Endothelial cell of umbilical vein (primary cell): ENCODE results near the gene CXCR3. TPM values are rescaled to one million over a fixed set of nuclear protein-coding genes. Genes with fewer than 3 reads are reported as not detected.

Source experiments
- BruUV-seq: library from RNA; stranded (reverse); fragments of 400-500 nt; replicated peaks from 2 replicates; lab custom pipeline; 2021; lab: Mats Ljungman, UMichigan
- CTCF ChIA-PET: fragments of 300-600, 350-600 bp; sonication (Branson Sonifier 250); formaldehyde crosslinking; loops from one replicate; lab custom pipeline; 2021; ENCODE audit warnings: antibody characterized with exemption, inconsistent platforms; lab: Charles Lee
- POLR2A ChIA-PET: fragments of 300-600, 350-600 bp; sonication (Branson Sonifier 250); formaldehyde crosslinking; loops from one replicate; lab custom pipeline; 2021; ENCODE audit warnings: antibody characterized with exemption, inconsistent platforms; lab: Charles Lee
- DNase-seq: peaks from one replicate; pipeline ENCODE4 v3.0.0-alpha.2; 2011; ENCODE audit warnings: low read depth, low spot score
- FAIRE-seq: peaks from 2 replicates; lab custom pipeline; 2011; peaks lifted over from hg19 to GRCh38; lab: Jason Lieb, UNC
- H2AFZ ChIP-seq: 2 replicates; pipeline ENCODE4 v1.6.0; 2012; ENCODE audit warnings: low read depth, low read length, control low read depth, inconsistent platforms
- H3K27ac ChIP-seq: 2 replicates; pipeline ENCODE4 v1.5.1; 2011; ENCODE audit warnings: low read depth, mild to moderate bottlenecking, control low read depth, low read length, moderate library complexity; ENCODE audit not compliant: insufficient read depth
- H3K27me3 ChIP-seq, 2 experiments: 2 replicates each; pipeline versions ENCODE4 v1.6.0 to v1.6.1; 2011; ENCODE audit warnings: low read length in 2 of 2, mixed read lengths in 1 of 2; ENCODE audit not compliant: control insufficient read depth in 2 of 2, insufficient read depth in 2 of 2
- H3K36me3 ChIP-seq, 2 experiments: 2 replicates in 1 of 2; 3 replicates in 1 of 2; pipeline ENCODE4 v1.5.1; 2011; ENCODE audit warnings: low read length in 2 of 2, mild to moderate bottlenecking in 1 of 2, moderate library complexity in 1 of 2; ENCODE audit not compliant: control insufficient read depth in 2 of 2, insufficient read depth in 2 of 2; ENCODE audit errors: extremely low read depth in 1 of 2
- H3K4me1 ChIP-seq: 3 replicates; pipeline ENCODE4 v1.5.1; 2011; ENCODE audit warnings: mild to moderate bottlenecking, low read length; ENCODE audit not compliant: control insufficient read depth, insufficient read depth; ENCODE audit errors: extremely low read depth
- H3K4me2 ChIP-seq: 2 replicates; pipeline ENCODE4 v1.6.1; 2011; ENCODE audit warnings: low read length, control low read depth, mixed read lengths; ENCODE audit not compliant: insufficient read depth
- H3K4me3 ChIP-seq, 3 experiments: fragments of 200-600 bp in 1 of 3; sonication (generic), shearing (Covaris generic) in 1 of 3; replicated peaks in 1 of 3; 2 replicates each; pipeline ENCODE4 v1.5.1; 2011 to 2016; ENCODE audit warnings: control low read depth in 3 of 3, low read length in 3 of 3, mild to moderate bottlenecking in 2 of 3, inconsistent platforms in 1 of 3, low read depth in 1 of 3, moderate library complexity in 1 of 3; ENCODE audit not compliant: insufficient read depth in 1 of 3
- H3K79me2 ChIP-seq: 2 replicates; pipeline ENCODE4 v1.6.0; 2012; ENCODE audit warnings: low read length, inconsistent platforms; ENCODE audit not compliant: control insufficient read depth, insufficient read depth
- H3K9ac ChIP-seq: replicated peaks from 2 replicates; pipeline ENCODE3; 2011; ENCODE audit warnings: low read length, control low read depth; ENCODE audit not compliant: insufficient read depth; ENCODE audit errors: extremely low read depth
- H3K9me1 ChIP-seq: replicated peaks from 3 replicates; pipeline ENCODE4 v1.6.0; 2011; ENCODE audit warnings: mild to moderate bottlenecking, low read length; ENCODE audit not compliant: control insufficient read depth, insufficient read depth; ENCODE audit errors: extremely low read depth
- H3K9me3 ChIP-seq: replicated peaks from 2 replicates; pipeline ENCODE4 v1.5.1; 2012; ENCODE audit warnings: low read length, inconsistent platforms; ENCODE audit not compliant: control insufficient read depth, insufficient read depth
- H4K20me1 ChIP-seq: replicated peaks from 2 replicates; pipeline ENCODE3; 2011; ENCODE audit warnings: mild to moderate bottlenecking, low read length; ENCODE audit not compliant: control insufficient read depth, insufficient read depth; ENCODE audit errors: extremely low read depth
- EZH2 ChIP-seq: IDR thresholded peaks from 2 replicates; pipeline ENCODE4 v1.6.1; 2012; ENCODE audit warnings: borderline replicate concordance, low read depth, mild to moderate bottlenecking, moderate library complexity, low read length, inconsistent platforms; ENCODE audit not compliant: severe bottlenecking
- FOS ChIP-seq: IDR thresholded peaks from 2 replicates; pipeline ENCODE4 v1.6.1; 2011; ENCODE audit warnings: mild to moderate bottlenecking, low read length, moderate library complexity, borderline replicate concordance; ENCODE audit not compliant: insufficient read depth
- GATA2 ChIP-seq: IDR thresholded peaks from 2 replicates; pipeline ENCODE4 v1.7.0; 2011; ENCODE audit warnings: low read depth, mild to moderate bottlenecking, moderate library complexity, mixed read lengths, low read length; ENCODE audit not compliant: insufficient read length, insufficient read depth
- JUN ChIP-seq: IDR thresholded peaks from 2 replicates; pipeline ENCODE4 v1.6.1; 2011; ENCODE audit warnings: borderline replicate concordance, low read depth; ENCODE audit not compliant: insufficient read length, insufficient read depth
- MYC ChIP-seq: IDR thresholded peaks from one replicate; pipeline ENCODE4 v1.6.1; 2011; ENCODE audit warnings: mild to moderate bottlenecking, low read depth, low read length
- POLR2A ChIP-seq: IDR thresholded peaks from 2 replicates; pipeline ENCODE4 v1.6.1; 2012; ENCODE audit warnings: low read depth, mild to moderate bottlenecking, control low read depth, low read length
- POLR2AphosphoS5 ChIP-seq: IDR thresholded peaks from 2 replicates; pipeline ENCODE4 v1.6.1; 2012; ENCODE audit warnings: low read depth, mild to moderate bottlenecking, control low read depth, low read length, moderate library complexity; ENCODE audit not compliant: insufficient read depth
- dilution Hi-C: fragments of 300-500 bp; cut with MboI; formaldehyde crosslinking; loops from one replicate; pipeline ENCODE4 v1.15.0; 2019; ENCODE audit warnings: low sequenced_read_pairs; ENCODE audit not compliant: extremely low pct_ligation_motif_present
- intact Hi-C: fragments of 100-400 bp; cut with micrococcal nuclease; formaldehyde crosslinking; loops from one replicate; pipeline ENCODE4 v1.10.0; 2022
- polyA plus RNA-seq, 4 experiments: library from polyadenylated mRNA; depleted of rRNA in 3 of 4; stranded (reverse) in 3 of 4; unstranded in 1 of 4; fragments of >200 nt; gene quantifications; 2 replicates each; pipeline versions ENCODE4 v1.2.1 to v1.2.3, GENCODE V29; 2011 to 2012; ENCODE audit warnings: missing spikeins in 1 of 4
- total RNA-seq: library from RNA; stranded (reverse); gene quantifications from 2 replicates; pipeline ENCODE4 v1.2.3, GENCODE V29; 2021
- TF ChIP-seq, protein P1 (sequence below): IDR thresholded peaks from 2 replicates; pipeline ENCODE4 v1.6.1; 2011; ENCODE audit not compliant: insufficient read depth, insufficient read length
- TF ChIP-seq, protein P2 (sequence below), 2 donors: IDR thresholded peaks; 1 replicate in 1 of 2; 2 replicates in 1 of 2; pipeline ENCODE4 v1.5.1; 2011; ENCODE audit warnings: low read length in 2 of 2, mild to moderate bottlenecking in 2 of 2, moderate library complexity in 2 of 2, control low read depth in 1 of 2, inconsistent platforms in 1 of 2, low read depth in 1 of 2; ENCODE audit not compliant: insufficient read depth in 1 of 2; ENCODE audit errors: extremely low read depth in 1 of 2

CXCR3 gene
- total and polyA plus RNA-seq, 2 donors (not counting 3 experiments of a cell fraction or from before 2014, with no cell fraction given) = not detected

DNA sequence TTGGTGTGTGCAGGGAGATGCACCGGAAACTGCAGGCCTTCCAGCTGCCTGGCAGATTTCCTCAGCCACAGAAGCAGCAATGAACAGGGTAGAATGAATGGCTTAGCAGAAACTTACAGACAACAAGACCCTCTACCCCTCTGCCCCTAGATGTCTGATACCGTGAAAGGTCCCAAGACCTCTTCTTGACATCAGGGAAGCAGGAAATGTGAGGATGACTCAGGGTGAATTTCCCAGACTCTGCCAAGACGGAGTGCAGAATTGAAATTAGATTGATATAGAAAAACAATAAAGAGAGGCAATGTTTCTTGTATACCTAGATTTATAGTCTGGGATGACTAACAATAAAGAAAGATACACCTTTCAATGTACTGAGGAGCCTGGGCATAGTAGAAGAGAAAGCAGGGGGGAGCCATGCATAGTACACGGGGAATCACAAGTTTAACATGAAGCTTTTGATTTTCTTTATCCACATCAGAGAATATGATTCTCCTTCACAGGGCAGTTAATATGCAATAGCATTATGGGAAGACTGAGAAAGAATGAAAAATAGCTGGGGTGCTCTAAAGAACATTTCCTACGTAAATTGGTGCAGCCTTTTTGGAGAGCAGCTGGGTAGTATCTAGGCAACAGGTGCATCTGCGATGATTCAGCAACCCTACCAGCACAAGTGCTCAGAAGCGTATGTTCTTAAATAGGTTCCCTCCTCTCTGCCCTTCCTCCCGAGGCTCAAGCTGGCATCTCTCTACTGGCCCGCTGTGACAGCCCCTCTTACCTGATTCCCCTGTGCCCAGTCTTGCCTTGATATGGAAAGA lies 18.3 kb upstream of the CXCR3 start:
- intact Hi-C loops (no loop called here), dilution Hi-C loops (no loop called here)
- H3K4me1 ChIP-seq = peaks cover 24% of the 10 kb centered on the region
- TF ChIP-seq POLR2AphosphoS5 (no peak), FOS (peak; percentile 33), JUN (no peak), EZH2 (no peak), POLR2A (no peak), GATA2 (peak; percentile 82)
- peak overlapping the region; percentile 39 for H3K27ac ChIP-seq
- DNase-seq (peak; percentile 53), FAIRE-seq (peak; percentile 92)
- no peak overlapping the region for H3K4me3 ChIP-seq
- no TSS peak for BruUV-seq
- ChIA-PET CTCF (interaction anchor here (0.5 to 1.6 kb wide), 3 partner anchors 11 to 132 kb away, joined by 3 to 7 read pairs (median 3); no protein-coding TSS in a partner anchor), POLR2A (no interaction called here)
- H4K20me1 ChIP-seq = no peaks in the 10 kb centered on the region
- no peaks in the 10 kb centered on the region for H3K36me3 ChIP-seq
- H3K27me3 ChIP-seq = no peaks in the 10 kb centered on the region
- no peaks in the 10 kb centered on the region for H3K9me3 ChIP-seq
- no peak overlapping the region for H3K4me2 ChIP-seq
- no peak overlapping the region for H3K9ac ChIP-seq
- H3K9me1 ChIP-seq = no peaks in the 10 kb centered on the region
- H2AFZ ChIP-seq = no peak overlapping the region
- H3K79me2 ChIP-seq = no peaks in the 10 kb centered on the region

DNA sequence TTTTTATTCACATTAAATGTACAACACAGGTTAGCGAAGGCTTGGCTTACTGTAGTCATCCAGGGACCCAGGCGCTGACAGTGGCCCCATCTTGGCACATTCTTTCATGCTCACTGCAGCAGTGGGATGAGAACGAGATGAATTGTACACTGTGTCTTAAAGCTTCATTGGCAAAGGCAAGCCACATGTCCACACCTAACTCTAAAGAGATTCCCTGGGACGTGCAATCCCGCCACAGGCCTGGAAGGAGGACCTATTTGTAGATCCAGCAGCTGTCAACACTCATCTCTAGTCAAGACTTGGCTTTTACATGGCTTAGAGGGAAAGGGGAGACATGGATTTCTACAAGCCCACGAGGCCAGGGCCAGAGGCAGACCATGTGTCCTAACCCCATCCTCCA lies 16.1 kb upstream of the CXCR3 start:
- no peak for TF ChIP-seq JUN
- TF ChIP-seq MYC = no peak
- TF ChIP-seq POLR2A = no peak
- TF ChIP-seq, protein P1, sequence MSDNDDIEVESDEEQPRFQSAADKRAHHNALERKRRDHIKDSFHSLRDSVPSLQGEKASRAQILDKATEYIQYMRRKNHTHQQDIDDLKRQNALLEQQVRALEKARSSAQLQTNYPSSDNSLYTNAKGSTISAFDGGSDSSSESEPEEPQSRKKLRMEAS = no peak
- TF ChIP-seq GATA2 = no peak
- TF ChIP-seq, protein P2, sequence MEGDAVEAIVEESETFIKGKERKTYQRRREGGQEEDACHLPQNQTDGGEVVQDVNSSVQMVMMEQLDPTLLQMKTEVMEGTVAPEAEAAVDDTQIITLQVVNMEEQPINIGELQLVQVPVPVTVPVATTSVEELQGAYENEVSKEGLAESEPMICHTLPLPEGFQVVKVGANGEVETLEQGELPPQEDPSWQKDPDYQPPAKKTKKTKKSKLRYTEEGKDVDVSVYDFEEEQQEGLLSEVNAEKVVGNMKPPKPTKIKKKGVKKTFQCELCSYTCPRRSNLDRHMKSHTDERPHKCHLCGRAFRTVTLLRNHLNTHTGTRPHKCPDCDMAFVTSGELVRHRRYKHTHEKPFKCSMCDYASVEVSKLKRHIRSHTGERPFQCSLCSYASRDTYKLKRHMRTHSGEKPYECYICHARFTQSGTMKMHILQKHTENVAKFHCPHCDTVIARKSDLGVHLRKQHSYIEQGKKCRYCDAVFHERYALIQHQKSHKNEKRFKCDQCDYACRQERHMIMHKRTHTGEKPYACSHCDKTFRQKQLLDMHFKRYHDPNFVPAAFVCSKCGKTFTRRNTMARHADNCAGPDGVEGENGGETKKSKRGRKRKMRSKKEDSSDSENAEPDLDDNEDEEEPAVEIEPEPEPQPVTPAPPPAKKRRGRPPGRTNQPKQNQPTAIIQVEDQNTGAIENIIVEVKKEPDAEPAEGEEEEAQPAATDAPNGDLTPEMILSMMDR (IDR thresholded peaks at IDR 0.05; ENCODE audit: extremely low read depth in 1 of 2, insufficient read depth in 1 of 2, low read depth in 1 of 2, low read length in 2 of 2) = no peak
- TF ChIP-seq POLR2AphosphoS5 = no peak
- no peak for TF ChIP-seq FOS
- TF ChIP-seq EZH2 = no peak
- ChIA-PET CTCF (no interaction called here), POLR2A (no interaction called here)
- Histone ChIP-seq H3K9me1 (no peaks in the 10 kb centered on the region), H3K27ac (no peak overlapping the region), H3K9me3 (no peaks in the 10 kb centered on the region), H3K4me2 (no peak overlapping the region), H3K36me3 (no peaks in the 10 kb centered on the region), H4K20me1 (no peaks in the 10 kb centered on the region), H3K79me2 (no peaks in the 10 kb centered on the region), H3K4me1 (peaks cover 24% of the 10 kb centered on the region), H3K27me3 (no peaks in the 10 kb centered on the region), H3K4me3 (no peak overlapping the region), H3K9ac (no peak overlapping the region), H2AFZ (no peak overlapping the region)
- no TSS peak for BruUV-seq
- dilution Hi-C loops (no loop called here), intact Hi-C loops (no loop called here)
- FAIRE-seq (no peak), DNase-seq (no peak)
